Natural killer cell (primary cell): ENCODE results near the gene TOMM5. TPM values are rescaled to one million over a fixed set of nuclear protein-coding genes. Genes with fewer than 3 reads are reported as not detected.

ENCODE experiments used
- ATAC-seq, 3 donors: fragments of 150-1000 bp in 2 of 3; fragments of 200-7000 bp in 1 of 3; cut with Tn5 transposase; 1 replicate in 1 of 3; 2 replicates in 2 of 3; pipeline ENCODE4 v1.10.0; 2021; ENCODE audit warnings: mild to moderate bottlenecking in 2 of 3, moderate library complexity in 2 of 3
- DNase-seq, 2 donors: peaks; one replicate each; pipeline versions ENCODE4 v3.0.0 to v3.0.0-alpha.2; 2013 to 2021; ENCODE audit warnings: mixed read lengths in 1 of 2
- H3K27ac ChIP-seq: one replicate; pipeline ENCODE4 v1.5.1; 2013; ENCODE audit warnings: mild to moderate bottlenecking, low read length
- H3K27me3 ChIP-seq: one replicate; pipeline ENCODE4 v1.6.1; 2013; ENCODE audit warnings: low read length; ENCODE audit not compliant: control insufficient read depth, insufficient read depth
- H3K36me3 ChIP-seq: one replicate; pipeline ENCODE4 v1.6.1; 2013; ENCODE audit warnings: low read length; ENCODE audit not compliant: control insufficient read depth, insufficient read depth
- H3K4me1 ChIP-seq: one replicate; pipeline ENCODE4 v1.6.1; 2013; ENCODE audit warnings: low read length; ENCODE audit not compliant: control insufficient read depth, insufficient read depth
- H3K4me3 ChIP-seq: one replicate; pipeline ENCODE4 v1.5.1; 2013; ENCODE audit warnings: low read length
- H3K9me3 ChIP-seq: one replicate; pipeline ENCODE4 v1.6.1; 2013; ENCODE audit warnings: low read length; ENCODE audit not compliant: control insufficient read depth, insufficient read depth
- H3K27ac Mint-ChIP-seq, 2 donors: one replicate each; pipeline ENCODE4 v1.8.0; 2022; ENCODE audit warnings: mild to moderate bottlenecking in 2 of 2, mixed read lengths in 2 of 2, moderate library complexity in 1 of 2
- H3K27me3 Mint-ChIP-seq, 2 donors: one replicate each; pipeline ENCODE4 v1.8.0; 2022; ENCODE audit warnings: low read depth in 2 of 2, mixed read lengths in 2 of 2
- H3K36me3 Mint-ChIP-seq: one replicate; pipeline ENCODE4 v1.8.0; 2022; ENCODE audit warnings: mixed read lengths
- H3K4me1 Mint-ChIP-seq, 2 donors: one replicate each; pipeline ENCODE4 v1.8.0; 2022; ENCODE audit warnings: mixed read lengths in 2 of 2
- H3K4me3 Mint-ChIP-seq: one replicate; pipeline ENCODE4 v1.8.0; 2022; ENCODE audit warnings: mild to moderate bottlenecking, moderate library complexity, mixed read lengths
- H3K9me3 Mint-ChIP-seq, 2 donors: one replicate each; pipeline ENCODE4 v1.8.0; 2022; ENCODE audit warnings: mixed read lengths in 2 of 2
- CTCF ChIP-seq: fragments of 200-600 bp; IDR thresholded peaks from one replicate; pipeline ENCODE4 v1.8.0; 2022; ENCODE audit warnings: antibody characterized with exemption
- WGBS: methylation state at CpG from one replicate; pipeline ENCODE4 v1.1.7; 2013; ENCODE audit warnings: missing lambda C conversion rate; ENCODE audit not compliant: insufficient coverage; 5-methylcytosine and 5-hydroxymethylcytosine counted together
- intact Hi-C: fragments of 100-400 bp; cut with micrococcal nuclease; formaldehyde crosslinking; loops from one replicate; pipeline ENCODE4 v1.14.2; 2022
- total RNA-seq, 4 donors: library from RNA; stranded (reverse); fragments of 120-200 nt in 1 of 4; gene quantifications; one replicate each; pipeline versions ENCODE4 v1.2.3 to v1.2.4, GENCODE V29; 2013 to 2022

The TOMM5 gene
- total RNA-seq, 3 donors from 2014 or later (not counting 1 experiment from before 2014, with no cell fraction given) = 29.3 to 38.9 (median 36.7) TPM

GRCh38 chr9:37621273-37622121, 29.1 kb upstream of the TOMM5 start:
- ATAC-seq (no peak), DNase-seq (no peak)
- no peaks in the 10 kb centered on the region for H3K36me3 Mint-ChIP-seq
- no peak overlapping the region for H3K27ac ChIP-seq
- intact Hi-C loops = no loop called here
- no peak for TF ChIP-seq CTCF
- H3K4me1 ChIP-seq = no peaks in the 10 kb centered on the region
- H3K36me3 ChIP-seq = no peaks in the 10 kb centered on the region
- no peak overlapping the region for H3K4me3 Mint-ChIP-seq
- WGBS = 54% methylated on average over 9 of the region's 9 CpGs
- no peaks in the 10 kb centered on the region for H3K9me3 ChIP-seq
- H3K27me3 Mint-ChIP-seq = no peaks in the 10 kb centered on the region
- no peak overlapping the region for H3K4me3 ChIP-seq
- H3K27ac Mint-ChIP-seq = no peak overlapping the region
- no peaks in the 10 kb centered on the region for H3K9me3 Mint-ChIP-seq
- no peaks in the 10 kb centered on the region for H3K27me3 ChIP-seq
- no peaks in the 10 kb centered on the region for H3K4me1 Mint-ChIP-seq

GRCh38 chr9:37620396-37620795, 28.0 kb upstream of the TOMM5 start:
- Histone ChIP-seq H3K27me3 (no peaks in the 10 kb centered on the region), H3K4me3 (no peak overlapping the region), H3K36me3 (no peaks in the 10 kb centered on the region), H3K9me3 (no peaks in the 10 kb centered on the region), H3K4me1 (no peaks in the 10 kb centered on the region), H3K27ac (no peak overlapping the region)
- DNase-seq = no peak
- ATAC-seq = no peak
- TF ChIP-seq CTCF = no peak
- no CpG with 5 or more reads among the region's 1 CpG for WGBS
- no peak overlapping the region for H3K27ac Mint-ChIP-seq
- H3K9me3 Mint-ChIP-seq = no peaks in the 10 kb centered on the region
- H3K36me3 Mint-ChIP-seq = no peaks in the 10 kb centered on the region
- H3K4me1 Mint-ChIP-seq = no peaks in the 10 kb centered on the region
- H3K4me3 Mint-ChIP-seq = no peak overlapping the region
- intact Hi-C loops = no loop called here
- H3K27me3 Mint-ChIP-seq = no peaks in the 10 kb centered on the region

- Mint-ChIP-seq H3K27ac (no peak overlapping the region), H3K4me3 (no peak overlapping the region), H3K4me1 (no peaks in the 10 kb centered on the region), H3K36me3 (no peaks in the 10 kb centered on the region), H3K9me3 (no peaks in the 10 kb centered on the region), H3K27me3 (no peaks in the 10 kb centered on the region)
- no peak for ATAC-seq
- Histone ChIP-seq H3K9me3 (no peaks in the 10 kb centered on the region), H3K4me3 (no peak overlapping the region), H3K36me3 (no peaks in the 10 kb centered on the region), H3K27me3 (no peaks in the 10 kb centered on the region), H3K27ac (no peak overlapping the region), H3K4me1 (no peaks in the 10 kb centered on the region)
- no peak for TF ChIP-seq CTCF
- no peak for DNase-seq
- intact Hi-C loops = no loop called here
- WGBS = 90% methylated on average over 3 of the region's 3 CpGs
Observed at GRCh38 chr9:37619806-37620205, 27.4 kb upstream of the TOMM5 start.

GRCh38 chr9:37618817-37619216, 26.4 kb upstream of the TOMM5 start:
- intact Hi-C loops = no loop called here
- Histone ChIP-seq H3K27ac (no peak overlapping the region), H3K4me1 (no peaks in the 10 kb centered on the region), H3K4me3 (no peak overlapping the region), H3K36me3 (no peaks in the 10 kb centered on the region), H3K9me3 (no peaks in the 10 kb centered on the region), H3K27me3 (no peaks in the 10 kb centered on the region)
- no peaks in the 10 kb centered on the region for H3K36me3 Mint-ChIP-seq
- H3K27ac Mint-ChIP-seq = no peak overlapping the region
- no peaks in the 10 kb centered on the region for H3K9me3 Mint-ChIP-seq
- no peaks in the 10 kb centered on the region for H3K4me1 Mint-ChIP-seq
- no peak for TF ChIP-seq CTCF
- H3K4me3 Mint-ChIP-seq = no peak overlapping the region
- peaks cover 0 to 4% of the 10 kb centered on the region in 2 donors for H3K27me3 Mint-ChIP-seq
- 86% methylated on average over 4 of the region's 4 CpGs for WGBS
- no peak for ATAC-seq
- no peak for DNase-seq
